K562 (cell line): ENCODE data around the gene ASCC3. TPM values are rescaled to one million over a fixed set of nuclear protein-coding genes. Genes with fewer than 3 reads are reported as not detected.

Source experiments
- ATAC-seq: fragments of 200-7000 bp; cut with Tn5 transposase; 3 replicates; pipeline ENCODE4 v1.9.1; 2020; ENCODE audit warnings: moderate library complexity
- BruUV-seq: library from RNA; stranded (reverse); fragments of 400-500 nt; replicated peaks from 2 replicates; lab custom pipeline; 2021; lab: Mats Ljungman, UMichigan
- CTCF ChIA-PET: fragments of 300-600 bp; formaldehyde crosslinking; extraction: SDS; loops from one replicate; lab custom pipeline; 2021; ENCODE audit warnings: low intra/inter-chr PET ratio; lab: Yijun Ruan, JAX
- POLR2A ChIA-PET: fragments of 300-600, 350-650 bp; sonication (Branson Sonifier 250); formaldehyde crosslinking; extraction: SDS; loops from one replicate; lab custom pipeline; 2021; ENCODE audit warnings: antibody characterized with exemption, inconsistent platforms; lab: Yijun Ruan, JAX
- DNase-seq, 4 experiments: peaks; one replicate each; pipeline versions ENCODE4 v3.0.0 to v3.0.0-alpha.2; 2011 to 2018; ENCODE audit warnings: low spot score in 3 of 4, mixed read lengths in 3 of 4; ENCODE audit errors: extremely low read depth in 1 of 4
- FAIRE-seq: peaks from 2 replicates; lab custom pipeline; 2011; peaks lifted over from hg19 to GRCh38; lab: Jason Lieb, UNC
- H2AFZ ChIP-seq: 2 replicates; pipeline ENCODE4 v1.6.0; 2011; ENCODE audit warnings: low read depth, low read length, control low read depth, inconsistent platforms
- H3K27ac ChIP-seq: fragments of 200-600 bp; 3 replicates; pipeline ENCODE4 v1.8.0; 2011; ENCODE audit warnings: low read depth, mild to moderate bottlenecking, control low read depth, inconsistent platforms, low read length, moderate library complexity, mixed read lengths; ENCODE audit errors: extremely low read depth
- H3K27me3 ChIP-seq, 2 experiments: fragments of 300-600 bp in 1 of 2; 2 replicates in 1 of 2; 3 replicates in 1 of 2; pipeline versions ENCODE4 v1.6.0 to v1.8.0; 2011; ENCODE audit warnings: inconsistent platforms in 2 of 2, low read length in 2 of 2, mild to moderate bottlenecking in 1 of 2, mixed read lengths in 1 of 2, moderate library complexity in 1 of 2; ENCODE audit not compliant: control insufficient read depth in 2 of 2, insufficient read depth in 2 of 2
- H3K36me3 ChIP-seq: fragments of 300-600 bp; 3 replicates; pipeline ENCODE4 v1.8.0; 2011; ENCODE audit warnings: mild to moderate bottlenecking, low read length, inconsistent platforms; ENCODE audit not compliant: control insufficient read depth, insufficient read depth
- H3K4me1 ChIP-seq, 2 experiments: fragments of 200-600 bp in 1 of 2; replicated peaks in 1 of 2; 2 replicates in 1 of 2; 3 replicates in 1 of 2; pipeline versions ENCODE4 v1.5.1 to v1.8.0; 2011; ENCODE audit warnings: inconsistent platforms in 2 of 2, low read length in 2 of 2, mild to moderate bottlenecking in 1 of 2, mixed read lengths in 1 of 2, moderate library complexity in 1 of 2; ENCODE audit not compliant: control insufficient read depth in 2 of 2, insufficient read depth in 2 of 2
- H3K4me2 ChIP-seq: 2 replicates; pipeline ENCODE4 v1.6.1; 2011; ENCODE audit warnings: low read length, control low read depth, inconsistent platforms, mixed read lengths; ENCODE audit not compliant: insufficient read depth
- H3K4me3 ChIP-seq: fragments of 200-600 bp; sonication (generic), shearing (Covaris generic); 2 replicates; pipeline ENCODE4 v1.5.1; 2016; ENCODE audit warnings: control low read depth, inconsistent platforms
- H3K79me2 ChIP-seq: fragments of 200-600 bp; 3 replicates; pipeline ENCODE4 v1.8.0; 2011; ENCODE audit warnings: low read length, inconsistent platforms; ENCODE audit not compliant: control insufficient read depth, insufficient read depth
- H3K9ac ChIP-seq, 2 experiments: 2 replicates each; pipeline versions ENCODE4 v1.6.0 to v1.6.1; 2011; ENCODE audit warnings: low read depth in 2 of 2, low read length in 2 of 2, control low read depth in 1 of 2, inconsistent platforms in 1 of 2, mild to moderate bottlenecking in 1 of 2, mixed read lengths in 1 of 2; ENCODE audit not compliant: insufficient read depth in 1 of 2
- H3K9me1 ChIP-seq: one replicate; pipeline ENCODE4 v1.6.0; 2011; ENCODE audit warnings: inconsistent platforms, mild to moderate bottlenecking, low read length, moderate library complexity; ENCODE audit not compliant: control insufficient read depth, insufficient read depth
- H3K9me3 ChIP-seq: replicated peaks from 2 replicates; pipeline ENCODE4 v1.5.1; 2011; ENCODE audit warnings: low read depth, low read length, inconsistent platforms; ENCODE audit not compliant: control insufficient read depth, insufficient read depth
- H4K20me1 ChIP-seq: replicated peaks from 2 replicates; pipeline ENCODE4 v1.6.1; 2011; ENCODE audit warnings: low read length, inconsistent platforms, mixed read lengths; ENCODE audit not compliant: control insufficient read depth, insufficient read depth
- E4F1 ChIP-seq: fragments of 250-450 bp; sonication (Bioruptor Pico); IDR thresholded peaks from 2 replicates; pipeline ENCODE4 v1.5.0; 2021; ENCODE audit warnings: mild to moderate bottlenecking, borderline replicate concordance
- KDM1A ChIP-seq, 2 experiments: fragments of 450-650 bp; IDR thresholded peaks; 2 replicates each; pipeline ENCODE4 v1.6.1; 2016; ENCODE audit warnings: mild to moderate bottlenecking in 2 of 2
- MYBL2 ChIP-seq, 2 experiments: fragments of 450-650 bp in 1 of 2; sonication (generic) in 1 of 2; formaldehyde crosslinking in 1 of 2; IDR thresholded peaks; 2 replicates each; pipeline versions ENCODE4 v1.6.1 to v1.8.1; 2017 to 2022; ENCODE audit warnings: borderline replicate concordance in 1 of 2, inconsistent platforms in 1 of 2, low read depth in 1 of 2, mild to moderate bottlenecking in 1 of 2, missing genetic modification reagents in 1 of 2, moderate library complexity in 1 of 2
- NCOA4 ChIP-seq: fragments of 450-650 bp; IDR thresholded peaks from 2 replicates; pipeline ENCODE4 v1.6.1; 2018; ENCODE audit warnings: mild to moderate bottlenecking; ENCODE audit not compliant: partially characterized antibody
- USF2 ChIP-seq: sonication (generic); formaldehyde crosslinking; IDR thresholded peaks from 2 replicates; pipeline ENCODE4 v1.5.0; 2020; ENCODE audit warnings: missing genetic modification reagents
- ZBTB2 ChIP-seq: fragments of 450-650 bp; IDR thresholded peaks from 2 replicates; pipeline ENCODE4 v1.6.1; 2016; ENCODE audit warnings: antibody characterized with exemption
- ZFPM2 ChIP-seq: fragments of 250-450 bp; sonication (Bioruptor Pico); IDR thresholded peaks from 2 replicates; pipeline ENCODE4 v1.5.1; 2022; ENCODE audit warnings: mild to moderate bottlenecking
- ZNF449 ChIP-seq: fragments of 250-450 bp; sonication (Bioruptor Pico); IDR thresholded peaks from 2 replicates; pipeline ENCODE4 v1.8.0; 2022; ENCODE audit warnings: moderate library complexity, mild to moderate bottlenecking, inconsistent platforms
- WGBS: fragments of 100-300 bp; shearing (Covaris generic); methylation state at CpG from one replicate; pipeline ENCODE4 v1.1.6; 2016; ENCODE audit warnings: low coverage, mixed read lengths; ENCODE audit not compliant: insufficient coverage; ENCODE audit errors: missing lambda C conversion rate; 5-methylcytosine and 5-hydroxymethylcytosine counted together
- in situ Hi-C: fragments of 300-500 bp; cut with MboI; formaldehyde crosslinking; loops from 4 replicates; pipeline ENCODE4 v1.15.0; 2018; ENCODE audit warnings: inconsistent platforms, mixed read lengths
- intact Hi-C: fragments of 100-400 bp; cut with micrococcal nuclease; formaldehyde crosslinking; loops from 2 replicates; pipeline ENCODE4 v1.14.2; 2022
- polyA plus RNA-seq, 8 experiments: library from polyadenylated mRNA; depleted of rRNA in 4 of 8; stranded (reverse) in 5 of 8; unstranded in 3 of 8; fragments of >200 nt; fragmentation: Nextera tagmentation in 2 of 8; fragmentation: Illumina TruSeq in 1 of 8; extraction: Ambion mirVana in 2 of 8; extraction: Trizol in 1 of 8; gene quantifications; 2 replicates each; pipeline versions ENCODE4 v1.2.1 to v1.2.3, GENCODE V29; 2011 to 2014; ENCODE audit warnings: inconsistent platforms in 1 of 8, missing spikeins in 1 of 8
- total RNA-seq, 7 experiments: library from RNA; depleted of rRNA in 6 of 7; stranded (reverse); fragments of >200 nt in 6 of 7; fragmentation: Illumina TruSeq in 2 of 7; extraction: Trizol in 2 of 7; gene quantifications; 2 replicates each; pipeline versions ENCODE4 v1.2.1 to v1.2.3, GENCODE V29; 2011 to 2021; ENCODE audit warnings: low replicate concordance in 1 of 7

Gene ASCC3
- total and polyA plus RNA-seq, 9 of the 15 experiments (the other 6 are each of a cell fraction or from before 2014, with no cell fraction given) = 16.1 to 56.1 (median 33.9) TPM

- intact Hi-C loops (no loop called here), in situ Hi-C loops (no loop called here)
- H3K4me1 ChIP-seq = no peaks in the 10 kb centered on the region
- ChIA-PET CTCF (no interaction called here), POLR2A (no interaction called here)
- H3K9me1 ChIP-seq = no peaks in the 10 kb centered on the region
- H3K4me3 ChIP-seq = no peak overlapping the region
- H3K9me3 ChIP-seq = no peaks in the 10 kb centered on the region
- H3K4me2 ChIP-seq = no peak overlapping the region
- no peaks in the 10 kb centered on the region for H4K20me1 ChIP-seq
- H3K36me3 ChIP-seq = peaks cover 5% of the 10 kb centered on the region; the same call in 2 of the 3 replicates
- TF ChIP-seq ZFPM2 (CRISPR knock-in tag) (no peak), USF2 (no peak)
- no peaks in the 10 kb centered on the region for H3K79me2 ChIP-seq
- no peaks in the 10 kb centered on the region for H3K27me3 ChIP-seq
- H3K9ac ChIP-seq = no peak overlapping the region
- DNase-seq (no peak), FAIRE-seq (no peak), ATAC-seq (no peak)
- WGBS = 92% methylated on average over 1 of the region's 1 CpG
- H2AFZ ChIP-seq = no peak overlapping the region
- no TSS peak for BruUV-seq
- H3K27ac ChIP-seq = no peak overlapping the region
Observed at GRCh38 chr6:100677240-100677639, 203.9 kb downstream of the ASCC3 start.

- Histone ChIP-seq H4K20me1 (no peaks in the 10 kb centered on the region), H3K27ac (no peak overlapping the region), H3K9me3 (no peaks in the 10 kb centered on the region), H2AFZ (no peak overlapping the region), H3K27me3 (no peaks in the 10 kb centered on the region), H3K9ac (no peak overlapping the region), H3K9me1 (no peaks in the 10 kb centered on the region), H3K4me1 (no peaks in the 10 kb centered on the region), H3K4me2 (no peak overlapping the region), H3K79me2 (no peaks in the 10 kb centered on the region), H3K4me3 (no peak overlapping the region), H3K36me3 (peaks cover 2% of the 10 kb centered on the region; the same call in 1 of the 3 replicates)
- BruUV-seq = no TSS peak
- intact Hi-C loops (no loop called here), in situ Hi-C loops (no loop called here)
- FAIRE-seq = no peak
- CTCF ChIA-PET = no interaction called here
- WGBS = 95% methylated on average over 2 of the region's 2 CpGs
- POLR2A ChIA-PET = no interaction called here
- ATAC-seq = no peak
- no peak for DNase-seq
- TF ChIP-seq MYBL2 (IDR thresholded peaks at IDR 0.05; ENCODE audit: low read depth) (no peak), MYBL2 (CRISPR knock-in tag; IDR thresholded peaks at IDR 0.05; ENCODE audit: borderline replicate concordance) (no peak), E4F1 (CRISPR knock-in tag) (no peak), KDM1A (IDR thresholded peaks at IDR 0.05) (no peak), NCOA4 (no peak), ZNF449 (CRISPR knock-in tag) (no peak), ZBTB2 (no peak)
Observed at GRCh38 chr6:100673641-100674040, 207.5 kb downstream of the ASCC3 start.
